Uterus (tissue), 2 donors: ENCODE data around the gene ZNF134.

ENCODE experiments used
- POLR2A ChIP-seq, 2 donors: fragments of 450-650 bp; IDR thresholded peaks; one replicate each; pipeline ENCODE4 v1.6.1; 2016; ENCODE audit warnings: antibody characterized with exemption in 2 of 2, mild to moderate bottlenecking in 1 of 2, moderate library complexity in 1 of 2
- TF ChIP-seq, protein P1 (sequence below), 4 experiments: fragments of 200-600 bp in 2 of 4; fragments of 450-650 bp in 2 of 4; sonication (generic) in 2 of 4; IDR thresholded peaks; one replicate each; pipeline ENCODE4 v1.5.1; 2016 to 2019; ENCODE audit warnings: antibody characterized with exemption in 4 of 4, mild to moderate bottlenecking in 2 of 4, moderate library complexity in 1 of 4

- TF ChIP-seq, protein P1, sequence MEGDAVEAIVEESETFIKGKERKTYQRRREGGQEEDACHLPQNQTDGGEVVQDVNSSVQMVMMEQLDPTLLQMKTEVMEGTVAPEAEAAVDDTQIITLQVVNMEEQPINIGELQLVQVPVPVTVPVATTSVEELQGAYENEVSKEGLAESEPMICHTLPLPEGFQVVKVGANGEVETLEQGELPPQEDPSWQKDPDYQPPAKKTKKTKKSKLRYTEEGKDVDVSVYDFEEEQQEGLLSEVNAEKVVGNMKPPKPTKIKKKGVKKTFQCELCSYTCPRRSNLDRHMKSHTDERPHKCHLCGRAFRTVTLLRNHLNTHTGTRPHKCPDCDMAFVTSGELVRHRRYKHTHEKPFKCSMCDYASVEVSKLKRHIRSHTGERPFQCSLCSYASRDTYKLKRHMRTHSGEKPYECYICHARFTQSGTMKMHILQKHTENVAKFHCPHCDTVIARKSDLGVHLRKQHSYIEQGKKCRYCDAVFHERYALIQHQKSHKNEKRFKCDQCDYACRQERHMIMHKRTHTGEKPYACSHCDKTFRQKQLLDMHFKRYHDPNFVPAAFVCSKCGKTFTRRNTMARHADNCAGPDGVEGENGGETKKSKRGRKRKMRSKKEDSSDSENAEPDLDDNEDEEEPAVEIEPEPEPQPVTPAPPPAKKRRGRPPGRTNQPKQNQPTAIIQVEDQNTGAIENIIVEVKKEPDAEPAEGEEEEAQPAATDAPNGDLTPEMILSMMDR (IDR thresholded peaks at IDR 0.05) = no peak
- TF ChIP-seq POLR2A (IDR thresholded peaks at IDR 0.05) = no peak
These were observed 39.6 kb downstream of the ZNF134 start for GRCh38 chr19:57653689-57654088.
